OCI-LY1 (cell line): ENCODE data around the gene BCR.
"Not testable (repeated sequence)": the region's sequence is repeated elsewhere in the genome, so short reads cannot be mapped to it uniquely, and the experiment has no call there.

ENCODE experiments used
- H2AFZ ChIP-seq: fragments of 200-600 bp; sonication (generic), shearing (Covaris generic); 2 replicates; pipeline ENCODE4 v1.6.0; 2014; ENCODE audit warnings: antibody characterized with exemption, mild to moderate bottlenecking, low read length
- H3F3A ChIP-seq: fragments of 200-600 bp; sonication (generic), shearing (Covaris generic); 2 replicates; pipeline ENCODE4 v1.6.0; 2014; ENCODE audit warnings: mild to moderate bottlenecking, antibody characterized with exemption, low read length, moderate library complexity; ENCODE audit not compliant: insufficient read depth
- H3K27ac ChIP-seq: fragments of 200-600 bp; sonication (generic); 2 replicates; pipeline ENCODE4 v1.5.1; 2014; ENCODE audit warnings: low read length, mixed run types, mild to moderate bottlenecking, low read depth; ENCODE audit not compliant: poor library complexity, severe bottlenecking
- H3K27me3 ChIP-seq: fragments of 200-600 bp; sonication (generic); 2 replicates; pipeline ENCODE4 v1.6.0; 2014; ENCODE audit warnings: antibody characterized with exemption, mild to moderate bottlenecking, low read length, moderate library complexity; ENCODE audit not compliant: insufficient read depth
- H3K36me3 ChIP-seq: fragments of 200-600 bp; sonication (generic); 2 replicates; pipeline ENCODE4 v1.6.1; 2014; ENCODE audit warnings: mild to moderate bottlenecking, antibody characterized with exemption, low read length, moderate library complexity, mixed read lengths; ENCODE audit not compliant: insufficient read depth
- H3K4me1 ChIP-seq: fragments of 200-600 bp; sonication (generic); 2 replicates; pipeline ENCODE4 v1.5.1; 2014; ENCODE audit warnings: mild to moderate bottlenecking, low read length, moderate library complexity; ENCODE audit not compliant: insufficient read depth, severe bottlenecking
- H3K4me2 ChIP-seq: fragments of 200-600 bp; sonication (generic), shearing (Covaris generic); 2 replicates; pipeline ENCODE4 v1.6.1; 2014; ENCODE audit warnings: low read length
- H3K4me3 ChIP-seq: fragments of 200-600 bp; sonication (generic); 2 replicates; pipeline ENCODE4 v1.5.1; 2014; ENCODE audit warnings: low read length, low read depth, mild to moderate bottlenecking, mixed read lengths; ENCODE audit not compliant: poor library complexity, severe bottlenecking
- H3K79me2 ChIP-seq: fragments of 200-600 bp; shearing (Covaris generic); 2 replicates; pipeline ENCODE4 v1.6.1; 2016; ENCODE audit warnings: mixed run types, low read length, mixed read lengths; ENCODE audit not compliant: insufficient read depth
- H3K9ac ChIP-seq: fragments of 200-600 bp; sonication (generic), shearing (Covaris generic); 2 replicates; pipeline ENCODE4 v1.6.1; 2014; ENCODE audit warnings: mild to moderate bottlenecking, low read length, mixed read lengths
- H3K9me2 ChIP-seq: fragments of 200-600 bp; sonication (generic), shearing (Covaris generic); 2 replicates; pipeline ENCODE4 v1.6.1; 2014; ENCODE audit warnings: low read depth, mild to moderate bottlenecking, low read length, mixed read lengths
- H3K9me3 ChIP-seq: fragments of 200-600 bp; shearing (Covaris generic); 2 replicates; pipeline ENCODE4 v1.6.1; 2014; ENCODE audit warnings: low read length, mixed read lengths
- H4K20me1 ChIP-seq: fragments of 200-600 bp; sonication (generic), shearing (Covaris generic); 2 replicates; pipeline ENCODE4 v1.6.0; 2016; ENCODE audit warnings: mild to moderate bottlenecking, low read length; ENCODE audit not compliant: insufficient read depth
- CTCF ChIP-seq: fragments of 200-600 bp; sonication (generic), shearing (Covaris generic); IDR thresholded peaks from 2 replicates; pipeline ENCODE4 v1.5.1; 2017; ENCODE audit warnings: mild to moderate bottlenecking, antibody characterized with exemption, low read length, moderate library complexity, mixed read lengths
- EZH2 ChIP-seq: fragments of 200-600 bp; sonication (generic), shearing (Covaris generic); IDR thresholded peaks from 2 replicates; pipeline ENCODE4 v1.8.0; 2017; ENCODE audit warnings: borderline replicate concordance, mixed run types, mild to moderate bottlenecking, antibody characterized with exemption, low read length, moderate library complexity, mixed read lengths

Gene BCR

GRCh38 chr22:23305922-23306374 lies 125.6 kb downstream of the BCR start:
- Histone ChIP-seq H3K9ac (no peak overlapping the region), H4K20me1 (no peaks in the 10 kb centered on the region), H3F3A (no peaks in the 10 kb centered on the region), H3K4me1 (no peaks in the 10 kb centered on the region), H3K79me2 (no peaks in the 10 kb centered on the region), H3K4me2 (no peak overlapping the region), H3K27me3 (no peaks in the 10 kb centered on the region), H3K9me2 (no peaks in the 10 kb centered on the region), H3K36me3 (peaks cover 54% of the 10 kb centered on the region), H2AFZ (no peak overlapping the region), H3K4me3 (no peak overlapping the region), H3K9me3 (no peaks in the 10 kb centered on the region), H3K27ac (no peak overlapping the region)
- TF ChIP-seq EZH2 = no peak
- TF ChIP-seq CTCF = no peak

DNA sequence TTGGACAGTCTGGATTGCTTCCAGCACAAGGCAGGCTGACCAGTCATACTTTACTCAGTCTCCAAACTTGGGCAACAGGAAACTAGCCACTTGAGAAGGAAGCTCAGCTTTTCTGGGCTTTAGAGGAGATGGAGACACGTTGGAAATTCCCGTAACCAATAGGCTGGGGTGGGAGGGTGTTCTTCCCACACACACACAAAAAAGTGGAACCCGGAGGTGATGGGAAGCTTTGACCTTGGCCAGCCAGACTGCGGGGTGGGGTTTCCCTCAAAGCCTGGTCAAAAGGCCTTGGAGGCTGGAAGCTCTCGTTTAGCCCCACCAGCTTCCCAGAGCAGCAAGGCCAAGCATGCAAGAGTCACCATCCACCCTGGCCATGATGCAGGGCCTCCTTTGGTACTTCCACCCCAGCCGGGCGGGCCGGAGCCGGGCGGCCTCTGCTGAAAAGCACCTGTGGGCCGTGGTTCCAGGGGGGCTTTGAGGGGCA lies 126.2 kb downstream of the BCR start:
- H3F3A ChIP-seq = no peaks in the 10 kb centered on the region
- no peaks in the 10 kb centered on the region for H3K9me2 ChIP-seq
- H3K27me3 ChIP-seq = no peaks in the 10 kb centered on the region
- peaks cover 49% of the 10 kb centered on the region for H3K36me3 ChIP-seq
- no peak overlapping the region for H3K4me3 ChIP-seq
- no peaks in the 10 kb centered on the region for H3K79me2 ChIP-seq
- no peak overlapping the region for H3K27ac ChIP-seq
- no peak overlapping the region for H3K4me2 ChIP-seq
- no peaks in the 10 kb centered on the region for H3K9me3 ChIP-seq
- no peak overlapping the region for H3K9ac ChIP-seq
- no peaks in the 10 kb centered on the region for H3K4me1 ChIP-seq
- no peaks in the 10 kb centered on the region for H4K20me1 ChIP-seq
- H2AFZ ChIP-seq = no peak overlapping the region
- TF ChIP-seq CTCF (no peak), EZH2 (no peak)

DNA sequence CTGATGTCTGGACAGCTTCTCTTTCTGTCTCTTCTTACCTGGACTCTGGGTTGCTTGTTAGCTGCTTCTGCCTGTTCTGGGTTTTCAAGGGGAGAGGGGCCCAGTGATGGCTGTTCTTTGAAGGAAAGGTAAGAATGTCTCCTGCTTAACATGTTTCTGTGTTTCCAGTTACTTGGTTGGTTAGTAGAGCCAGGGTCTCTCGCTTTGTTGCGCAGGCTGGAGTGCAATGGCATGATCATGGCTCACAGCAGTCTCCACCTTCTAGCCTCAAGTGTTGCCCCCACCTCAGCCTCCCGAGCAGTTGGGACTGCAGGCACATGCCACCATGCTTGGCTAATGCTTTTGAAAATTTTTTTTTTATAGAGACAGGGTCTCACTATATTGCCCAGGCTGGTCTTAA lies 126.6 kb downstream of the BCR start:
- H3K9me2 ChIP-seq = no peaks in the 10 kb centered on the region
- no peaks in the 10 kb centered on the region for H3K79me2 ChIP-seq
- H3K27ac ChIP-seq = no peak overlapping the region
- H3K4me1 ChIP-seq = no peaks in the 10 kb centered on the region
- H3K9ac ChIP-seq = no peak overlapping the region
- no peak overlapping the region for H3K4me3 ChIP-seq
- no peaks in the 10 kb centered on the region for H3K27me3 ChIP-seq
- H3F3A ChIP-seq = no peaks in the 10 kb centered on the region
- peaks cover 48% of the 10 kb centered on the region for H3K36me3 ChIP-seq
- no peaks in the 10 kb centered on the region for H4K20me1 ChIP-seq
- H3K4me2 ChIP-seq = no peak overlapping the region
- H3K9me3 ChIP-seq = no peaks in the 10 kb centered on the region
- TF ChIP-seq CTCF (no peak), EZH2 (no peak)
- no peak overlapping the region for H2AFZ ChIP-seq

- H3K27me3 ChIP-seq, H3K4me3 ChIP-seq, H3K79me2 ChIP-seq, H3K27ac ChIP-seq, H3F3A ChIP-seq, H4K20me1 ChIP-seq, H2AFZ ChIP-seq, H3K9me3 ChIP-seq, H3K9ac ChIP-seq, H3K9me2 ChIP-seq, H3K4me1 ChIP-seq, H3K4me2 ChIP-seq: not testable (repeated sequence)
- peaks cover 45% of the 10 kb centered on the region; the same call in 1 of the 2 replicates for H3K36me3 ChIP-seq
Measured at GRCh38 chr22:23307511-23307910, 127.2 kb downstream of the BCR start.

DNA sequence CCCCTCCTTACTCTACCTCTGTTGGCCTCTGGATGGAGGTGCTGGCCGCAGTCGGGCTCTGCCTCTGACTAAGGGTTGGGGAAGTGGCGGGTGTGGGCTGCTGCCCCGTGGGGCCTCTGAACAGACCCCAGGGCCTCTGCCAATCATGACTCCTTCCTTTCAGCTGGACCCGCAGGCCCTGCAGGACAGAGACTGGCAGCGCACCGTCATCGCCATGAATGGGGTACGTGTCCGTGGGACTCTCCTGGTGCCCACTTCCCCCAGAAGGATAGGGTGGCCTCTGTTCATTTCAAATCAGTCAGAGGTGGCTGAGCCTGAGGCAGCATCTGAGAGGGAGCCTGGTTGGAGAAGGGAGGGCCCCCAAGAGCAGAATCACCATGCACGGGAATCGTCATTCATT lies 129.0 kb downstream of the BCR start:
- not testable (repeated sequence) for H3K4me1 ChIP-seq, H3K27me3 ChIP-seq

More for the DNA sequence above, 129.0 kb downstream of the BCR start:
- H3K9me2 ChIP-seq, H3K9ac ChIP-seq, H3K4me2 ChIP-seq, H3K27ac ChIP-seq, H2AFZ ChIP-seq, H4K20me1 ChIP-seq, H3K4me3 ChIP-seq, H3K9me3 ChIP-seq, H3F3A ChIP-seq, H3K79me2 ChIP-seq: not testable (repeated sequence)
- H3K36me3 ChIP-seq = peaks cover 39% of the 10 kb centered on the region; the same call in 1 of the 2 replicates
